Endothelial cell of umbilical vein (primary cell): Measurements from ENCODE around the gene IL6R. TPM values are rescaled to one million over a fixed set of nuclear protein-coding genes. Genes with fewer than 3 reads are reported as not detected.

ENCODE experiments used
- BruUV-seq: library from RNA; stranded (reverse); fragments of 400-500 nt; replicated peaks from 2 replicates; lab custom pipeline; 2021; lab: Mats Ljungman, UMichigan
- CTCF ChIA-PET: fragments of 300-600, 350-600 bp; sonication (Branson Sonifier 250); formaldehyde crosslinking; loops from one replicate; lab custom pipeline; 2021; ENCODE audit warnings: antibody characterized with exemption, inconsistent platforms; lab: Charles Lee
- POLR2A ChIA-PET: fragments of 300-600, 350-600 bp; sonication (Branson Sonifier 250); formaldehyde crosslinking; loops from one replicate; lab custom pipeline; 2021; ENCODE audit warnings: antibody characterized with exemption, inconsistent platforms; lab: Charles Lee
- DNase-seq: peaks from one replicate; pipeline ENCODE4 v3.0.0-alpha.2; 2011; ENCODE audit warnings: low read depth, low spot score
- FAIRE-seq: peaks from 2 replicates; lab custom pipeline; 2011; peaks lifted over from hg19 to GRCh38; lab: Jason Lieb, UNC
- H2AFZ ChIP-seq: 2 replicates; pipeline ENCODE4 v1.6.0; 2012; ENCODE audit warnings: low read depth, low read length, control low read depth, inconsistent platforms
- H3K27ac ChIP-seq: 2 replicates; pipeline ENCODE4 v1.5.1; 2011; ENCODE audit warnings: low read depth, mild to moderate bottlenecking, control low read depth, low read length, moderate library complexity; ENCODE audit not compliant: insufficient read depth
- H3K27me3 ChIP-seq, 2 experiments: 2 replicates each; pipeline versions ENCODE4 v1.6.0 to v1.6.1; 2011; ENCODE audit warnings: low read length in 2 of 2, mixed read lengths in 1 of 2; ENCODE audit not compliant: control insufficient read depth in 2 of 2, insufficient read depth in 2 of 2
- H3K36me3 ChIP-seq, 2 experiments: 2 replicates in 1 of 2; 3 replicates in 1 of 2; pipeline ENCODE4 v1.5.1; 2011; ENCODE audit warnings: low read length in 2 of 2, mild to moderate bottlenecking in 1 of 2, moderate library complexity in 1 of 2; ENCODE audit not compliant: control insufficient read depth in 2 of 2, insufficient read depth in 2 of 2; ENCODE audit errors: extremely low read depth in 1 of 2
- H3K4me1 ChIP-seq: 3 replicates; pipeline ENCODE4 v1.5.1; 2011; ENCODE audit warnings: mild to moderate bottlenecking, low read length; ENCODE audit not compliant: control insufficient read depth, insufficient read depth; ENCODE audit errors: extremely low read depth
- H3K4me2 ChIP-seq: 2 replicates; pipeline ENCODE4 v1.6.1; 2011; ENCODE audit warnings: low read length, control low read depth, mixed read lengths; ENCODE audit not compliant: insufficient read depth
- H3K4me3 ChIP-seq, 3 experiments: fragments of 200-600 bp in 1 of 3; sonication (generic), shearing (Covaris generic) in 1 of 3; replicated peaks in 1 of 3; 2 replicates each; pipeline ENCODE4 v1.5.1; 2011 to 2016; ENCODE audit warnings: control low read depth in 3 of 3, low read length in 3 of 3, mild to moderate bottlenecking in 2 of 3, inconsistent platforms in 1 of 3, low read depth in 1 of 3, moderate library complexity in 1 of 3; ENCODE audit not compliant: insufficient read depth in 1 of 3
- H3K79me2 ChIP-seq: 2 replicates; pipeline ENCODE4 v1.6.0; 2012; ENCODE audit warnings: low read length, inconsistent platforms; ENCODE audit not compliant: control insufficient read depth, insufficient read depth
- H3K9ac ChIP-seq: replicated peaks from 2 replicates; pipeline ENCODE3; 2011; ENCODE audit warnings: low read length, control low read depth; ENCODE audit not compliant: insufficient read depth; ENCODE audit errors: extremely low read depth
- H3K9me1 ChIP-seq: replicated peaks from 3 replicates; pipeline ENCODE4 v1.6.0; 2011; ENCODE audit warnings: mild to moderate bottlenecking, low read length; ENCODE audit not compliant: control insufficient read depth, insufficient read depth; ENCODE audit errors: extremely low read depth
- H3K9me3 ChIP-seq: replicated peaks from 2 replicates; pipeline ENCODE4 v1.5.1; 2012; ENCODE audit warnings: low read length, inconsistent platforms; ENCODE audit not compliant: control insufficient read depth, insufficient read depth
- H4K20me1 ChIP-seq: replicated peaks from 2 replicates; pipeline ENCODE3; 2011; ENCODE audit warnings: mild to moderate bottlenecking, low read length; ENCODE audit not compliant: control insufficient read depth, insufficient read depth; ENCODE audit errors: extremely low read depth
- EZH2 ChIP-seq: IDR thresholded peaks from 2 replicates; pipeline ENCODE4 v1.6.1; 2012; ENCODE audit warnings: borderline replicate concordance, low read depth, mild to moderate bottlenecking, moderate library complexity, low read length, inconsistent platforms; ENCODE audit not compliant: severe bottlenecking
- FOS ChIP-seq: IDR thresholded peaks from 2 replicates; pipeline ENCODE4 v1.6.1; 2011; ENCODE audit warnings: mild to moderate bottlenecking, low read length, moderate library complexity, borderline replicate concordance; ENCODE audit not compliant: insufficient read depth
- GATA2 ChIP-seq: IDR thresholded peaks from 2 replicates; pipeline ENCODE4 v1.7.0; 2011; ENCODE audit warnings: low read depth, mild to moderate bottlenecking, moderate library complexity, mixed read lengths, low read length; ENCODE audit not compliant: insufficient read length, insufficient read depth
- JUN ChIP-seq: IDR thresholded peaks from 2 replicates; pipeline ENCODE4 v1.6.1; 2011; ENCODE audit warnings: borderline replicate concordance, low read depth; ENCODE audit not compliant: insufficient read length, insufficient read depth
- MAX ChIP-seq: IDR thresholded peaks from 2 replicates; pipeline ENCODE4 v1.6.1; 2011; ENCODE audit not compliant: insufficient read depth, insufficient read length
- MYC ChIP-seq: IDR thresholded peaks from one replicate; pipeline ENCODE4 v1.6.1; 2011; ENCODE audit warnings: mild to moderate bottlenecking, low read depth, low read length
- POLR2A ChIP-seq: IDR thresholded peaks from 2 replicates; pipeline ENCODE4 v1.6.1; 2012; ENCODE audit warnings: low read depth, mild to moderate bottlenecking, control low read depth, low read length
- POLR2AphosphoS5 ChIP-seq: IDR thresholded peaks from 2 replicates; pipeline ENCODE4 v1.6.1; 2012; ENCODE audit warnings: low read depth, mild to moderate bottlenecking, control low read depth, low read length, moderate library complexity; ENCODE audit not compliant: insufficient read depth
- dilution Hi-C: fragments of 300-500 bp; cut with MboI; formaldehyde crosslinking; loops from one replicate; pipeline ENCODE4 v1.15.0; 2019; ENCODE audit warnings: low sequenced_read_pairs; ENCODE audit not compliant: extremely low pct_ligation_motif_present
- intact Hi-C: fragments of 100-400 bp; cut with micrococcal nuclease; formaldehyde crosslinking; loops from one replicate; pipeline ENCODE4 v1.10.0; 2022
- polyA plus RNA-seq, 4 experiments: library from polyadenylated mRNA; depleted of rRNA in 3 of 4; stranded (reverse) in 3 of 4; unstranded in 1 of 4; fragments of >200 nt; gene quantifications; 2 replicates each; pipeline versions ENCODE4 v1.2.1 to v1.2.3, GENCODE V29; 2011 to 2012; ENCODE audit warnings: missing spikeins in 1 of 4
- total RNA-seq: library from RNA; stranded (reverse); gene quantifications from 2 replicates; pipeline ENCODE4 v1.2.3, GENCODE V29; 2021

IL6R gene
- total and polyA plus RNA-seq, 2 donors (not counting 3 experiments of a cell fraction or from before 2014, with no cell fraction given): 4.8 to 5.1 TPM

DNA sequence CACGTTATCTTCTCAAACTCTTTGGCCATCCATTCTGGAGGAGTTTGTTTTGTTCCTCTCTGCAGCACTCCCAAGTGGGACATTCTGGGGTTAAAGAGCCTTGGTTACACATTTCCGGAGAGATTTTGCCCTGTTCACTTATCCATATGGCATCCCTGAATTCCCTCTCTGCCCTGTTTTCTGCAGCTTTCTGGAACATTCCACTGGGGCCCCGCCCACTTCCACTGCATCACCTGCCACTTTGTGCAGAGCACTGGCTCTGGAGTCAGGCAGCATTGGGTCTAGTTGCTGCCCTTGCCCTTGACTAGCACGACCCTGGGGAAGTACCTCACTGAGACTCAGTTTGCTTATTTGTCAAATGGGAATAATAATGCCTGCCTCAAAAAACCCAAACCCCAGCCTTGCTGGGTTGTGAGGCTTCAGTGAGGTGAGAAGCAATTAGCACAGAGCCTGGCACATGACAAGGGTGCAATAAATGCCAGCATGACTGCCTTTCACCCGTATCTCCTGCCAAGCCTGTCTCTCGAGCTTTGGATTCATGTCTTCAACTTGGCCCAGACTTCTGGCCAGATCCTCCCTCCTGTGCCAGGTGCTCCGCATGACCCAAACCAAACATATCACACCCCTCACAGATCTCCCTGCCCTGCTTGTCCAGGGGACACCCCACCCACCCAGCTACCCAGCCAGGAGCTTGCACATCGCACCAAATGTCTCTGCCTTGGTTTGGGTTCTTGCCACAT is 38.3 kb downstream of the IL6R start:
- dilution Hi-C loops: no loop called here

GRCh38 chr1:154445040-154445472 is 39.9 kb downstream of the IL6R start:
- Histone ChIP-seq H3K79me2 (no peaks in the 10 kb centered on the region), H4K20me1 (no peaks in the 10 kb centered on the region), H3K27ac (no peak overlapping the region), H3K27me3 (no peaks in the 10 kb centered on the region), H3K9me3 (no peaks in the 10 kb centered on the region), H3K9ac (no peak overlapping the region), H2AFZ (no peak overlapping the region), H3K9me1 (no peaks in the 10 kb centered on the region), H3K36me3 (no peaks in the 10 kb centered on the region), H3K4me1 (peaks cover 7% of the 10 kb centered on the region), H3K4me2 (no peak overlapping the region), H3K4me3 (no peak overlapping the region)
- FAIRE-seq (no peak), DNase-seq (no peak)
- ChIA-PET CTCF (interaction anchor here (1.0 to 3.7 kb wide), 4 partner anchors 21 to 110 kb away, joined by 3 to 16 read pairs (median 6); no protein-coding TSS in a partner anchor), POLR2A (no interaction called here)
- intact Hi-C loops: no loop called here
- no TSS peak for BruUV-seq
- dilution Hi-C loops: no loop called here
- no peak for TF ChIP-seq GATA2
- peak; percentile 9 for TF ChIP-seq FOS

More for the DNA sequence above, 38.3 kb downstream of the IL6R start:
- no peak overlapping the region for H2AFZ ChIP-seq
- H3K9me3 ChIP-seq: no peaks in the 10 kb centered on the region
- no peaks in the 10 kb centered on the region for H3K36me3 ChIP-seq
- H3K4me2 ChIP-seq: no peak overlapping the region
- no peak overlapping the region for H3K9ac ChIP-seq
- no peaks in the 10 kb centered on the region for H3K27me3 ChIP-seq
- no peaks in the 10 kb centered on the region for H4K20me1 ChIP-seq
- DNase-seq: no peak
- BruUV-seq: no TSS peak
- TF ChIP-seq MAX: no peak
- TF ChIP-seq GATA2: no peak
- TF ChIP-seq FOS: no peak
- TF ChIP-seq EZH2: no peak
- no peak for TF ChIP-seq POLR2AphosphoS5
- no peak for TF ChIP-seq POLR2A
- TF ChIP-seq MYC: no peak
- no peak for TF ChIP-seq JUN
- POLR2A ChIA-PET: no interaction called here
- H3K79me2 ChIP-seq: no peaks in the 10 kb centered on the region
- H3K27ac ChIP-seq: no peak overlapping the region
- CTCF ChIA-PET: interaction anchor here (0.8 to 3.7 kb wide), 10 partner anchors 11 to 108 kb away, joined by 3 to 16 read pairs (median 5); partner anchors contain the start of gene IL6R
- H3K4me1 ChIP-seq: peaks cover 7% of the 10 kb centered on the region
- intact Hi-C loops: loop anchor here (2.0 kb wide), 1 partner anchor 39 kb away; the partner anchor contains the start of gene IL6R
- no peak for FAIRE-seq
- H3K4me3 ChIP-seq: no peak overlapping the region
- H3K9me1 ChIP-seq: no peaks in the 10 kb centered on the region
